ENCODE measurements around the gene LCE2B.
"Not testable (repeated sequence)": the region's sequence is repeated elsewhere in the genome, so short reads cannot be mapped to it uniquely, and the experiment has no call there.

Gene LCE2B, protein sequence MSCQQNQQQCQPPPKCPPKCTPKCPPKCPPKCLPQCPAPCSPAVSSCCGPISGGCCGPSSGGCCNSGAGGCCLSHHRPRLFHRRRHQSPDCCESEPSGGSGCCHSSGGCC

DNA sequence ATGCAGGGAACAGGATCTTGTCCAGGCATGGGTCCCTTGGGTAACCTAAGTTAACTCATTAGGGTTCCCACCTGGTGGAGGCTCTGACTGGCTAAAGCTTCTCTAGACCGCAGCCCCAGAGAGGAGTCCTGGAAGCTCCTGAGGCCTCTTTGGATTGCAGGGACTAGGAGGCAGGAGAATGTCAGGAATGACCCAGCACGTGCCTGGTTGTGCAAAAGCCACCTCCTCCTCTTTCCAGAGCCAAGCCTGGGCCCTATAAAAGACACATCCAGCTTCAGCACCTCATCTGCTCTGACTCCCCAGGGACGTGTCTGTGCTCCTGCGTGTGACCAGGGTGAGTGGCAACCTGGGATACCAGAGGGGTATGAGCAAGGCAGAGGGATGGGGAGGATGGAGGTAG lies at the start of gene LCE2B:
TSS of gene LCE2B (plus strand) at position 301 of the 400 bp plus-strand sequence. CDS start 721 bp downstream, outside the sequence.
- H3K9ac ChIP-seq (ENCODE audit: low read depth, low read length) = not testable (repeated sequence)

DNA sequence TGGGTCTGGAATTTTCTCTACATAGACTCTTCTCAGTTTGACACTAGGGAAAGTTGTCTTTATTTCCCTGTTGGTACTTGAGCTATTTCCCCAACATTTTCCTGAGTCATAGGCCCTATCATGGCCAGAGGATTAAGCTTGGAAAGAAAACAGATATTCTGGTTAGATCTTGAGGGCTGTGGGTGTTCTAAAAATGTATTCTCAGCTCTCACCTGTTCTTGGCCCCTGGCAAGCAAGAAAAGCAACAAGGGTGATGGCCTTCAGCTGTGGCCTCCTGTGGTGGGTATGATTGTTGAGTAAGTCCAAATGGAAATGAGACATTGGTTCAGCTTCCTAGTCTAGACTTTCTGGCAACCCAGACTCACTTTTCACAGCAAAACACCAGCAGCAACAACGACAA lies 45.6 kb upstream of the LCE2B start:
- H3K36me3 ChIP-seq (ENCODE audit: control insufficient read depth, insufficient read depth, low read length) = no peaks in the 10 kb centered on the region
- H3K9me3 ChIP-seq (ENCODE audit: control insufficient read depth, insufficient read depth, low read length) = peaks cover 4% of the 10 kb centered on the region

More for the DNA sequence above, at the start of gene LCE2B:
- peaks cover 15% of the 10 kb centered on the region for H3K9me3 ChIP-seq (ENCODE audit: control insufficient read depth, insufficient read depth, low read length)
- H3K4me1 ChIP-seq (ENCODE audit: control insufficient read depth, insufficient read depth, low read length); H3K36me3 ChIP-seq (ENCODE audit: control insufficient read depth, insufficient read depth, low read length); H3K27me3 ChIP-seq (ENCODE audit: control insufficient read depth, insufficient read depth, low read length); H3K4me3 ChIP-seq (ENCODE audit: low read depth, low read length): not testable (repeated sequence)

DNA sequence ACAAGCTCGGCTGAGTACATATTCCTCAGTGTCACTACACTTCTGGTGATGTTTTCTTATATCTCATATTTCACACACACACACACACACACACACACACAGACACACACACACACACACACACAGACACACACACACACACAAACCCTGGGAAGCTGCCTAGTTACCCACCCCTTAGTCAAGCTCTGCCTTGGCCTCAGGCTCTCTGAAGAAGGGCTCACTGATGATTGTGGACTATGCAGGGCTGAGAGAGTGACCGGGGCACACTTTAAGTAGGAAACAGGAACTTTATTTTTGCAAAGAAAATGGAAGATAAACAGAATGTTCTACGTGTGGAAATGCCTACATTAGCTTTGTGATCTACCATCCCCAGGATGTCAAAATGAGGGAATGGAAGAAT lies 42.0 kb upstream of the LCE2B start:
- Histone ChIP-seq H3K9ac (ENCODE audit: low read depth, low read length) (no peak overlapping the region), H3K4me3 (ENCODE audit: low read depth, low read length) (no peak overlapping the region), H3K4me1 (ENCODE audit: control insufficient read depth, insufficient read depth, low read length) (no peaks in the 10 kb centered on the region), H3K9me3 (ENCODE audit: control insufficient read depth, insufficient read depth, low read length) (peaks cover 4% of the 10 kb centered on the region), H3K27me3 (ENCODE audit: control insufficient read depth, insufficient read depth, low read length) (no peaks in the 10 kb centered on the region), H3K36me3 (ENCODE audit: control insufficient read depth, insufficient read depth, low read length) (no peaks in the 10 kb centered on the region)

More for the DNA sequence above, 45.6 kb upstream of the LCE2B start:
- Histone ChIP-seq H3K4me1 (ENCODE audit: control insufficient read depth, insufficient read depth, low read length) (no peaks in the 10 kb centered on the region), H3K27me3 (ENCODE audit: control insufficient read depth, insufficient read depth, low read length) (no peaks in the 10 kb centered on the region), H3K9ac (ENCODE audit: low read depth, low read length) (no peak overlapping the region), H3K4me3 (ENCODE audit: low read depth, low read length) (no peak overlapping the region)

- Histone ChIP-seq H3K27me3 (ENCODE audit: control insufficient read depth, insufficient read depth, low read length) (no peaks in the 10 kb centered on the region), H3K4me3 (ENCODE audit: low read depth, low read length) (no peak overlapping the region), H3K9ac (ENCODE audit: low read depth, low read length) (no peak overlapping the region), H3K9me3 (ENCODE audit: control insufficient read depth, insufficient read depth, low read length) (peaks cover 4% of the 10 kb centered on the region), H3K4me1 (ENCODE audit: control insufficient read depth, insufficient read depth, low read length) (no peaks in the 10 kb centered on the region), H3K36me3 (ENCODE audit: control insufficient read depth, insufficient read depth, low read length) (no peaks in the 10 kb centered on the region)
These were observed 40.8 kb upstream of the LCE2B start for GRCh38 chr1:152645146-152645545.

DNA sequence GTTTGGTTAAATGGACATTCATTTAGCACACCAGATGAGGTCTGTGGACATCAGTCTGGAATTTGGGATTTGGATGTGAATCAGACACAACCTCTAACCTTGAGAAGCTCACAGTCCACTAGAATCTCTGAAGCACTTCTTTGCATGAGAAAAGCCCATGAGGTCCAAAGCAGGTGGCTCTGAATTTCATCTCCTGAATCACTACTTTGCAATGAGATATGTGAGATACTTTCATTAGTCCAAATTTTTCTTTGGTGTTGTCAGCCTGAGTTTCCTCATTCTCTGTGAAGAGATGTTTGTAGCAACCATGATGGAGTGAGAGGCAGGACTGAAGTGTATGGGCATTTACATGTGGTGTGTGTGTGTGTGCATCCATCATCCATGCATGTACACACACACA lies 39.3 kb upstream of the LCE2B start:
- H3K27me3 ChIP-seq (ENCODE audit: control insufficient read depth, insufficient read depth, low read length) = no peaks in the 10 kb centered on the region
- no peak overlapping the region for H3K4me3 ChIP-seq (ENCODE audit: low read depth, low read length)
- H3K4me1 ChIP-seq (ENCODE audit: control insufficient read depth, insufficient read depth, low read length) = no peaks in the 10 kb centered on the region
- H3K9me3 ChIP-seq (ENCODE audit: control insufficient read depth, insufficient read depth, low read length) = peaks cover 4% of the 10 kb centered on the region
- no peaks in the 10 kb centered on the region for H3K36me3 ChIP-seq (ENCODE audit: control insufficient read depth, insufficient read depth, low read length)
- H3K9ac ChIP-seq (ENCODE audit: low read depth, low read length) = no peak overlapping the region

DNA sequence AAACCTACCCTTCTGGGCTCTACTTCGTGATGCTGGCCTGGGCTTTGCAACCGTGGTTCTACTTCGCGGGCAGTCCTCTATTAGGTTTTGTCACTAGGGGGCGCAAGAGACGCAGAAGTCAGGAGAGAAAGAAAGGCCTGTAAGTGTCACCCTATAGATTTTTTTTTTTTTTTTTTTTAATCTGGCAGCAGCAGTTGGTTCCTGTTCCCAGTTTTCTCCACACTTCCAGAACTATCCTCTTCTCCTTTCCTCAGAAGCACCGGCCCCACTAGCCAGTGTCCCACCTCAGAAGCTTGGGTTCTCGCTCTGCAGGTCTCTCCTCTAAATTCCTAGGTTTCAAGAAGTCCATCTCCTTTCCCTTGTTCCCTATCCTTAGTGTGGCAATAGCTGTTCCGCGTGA lies 31.8 kb upstream of the LCE2B start:
- Histone ChIP-seq H3K9me3 (ENCODE audit: control insufficient read depth, insufficient read depth, low read length) (peaks cover 5% of the 10 kb centered on the region), H3K27me3 (ENCODE audit: control insufficient read depth, insufficient read depth, low read length) (no peaks in the 10 kb centered on the region), H3K4me3 (ENCODE audit: low read depth, low read length) (no peak overlapping the region), H3K36me3 (ENCODE audit: control insufficient read depth, insufficient read depth, low read length) (no peaks in the 10 kb centered on the region), H3K9ac (ENCODE audit: low read depth, low read length) (no peak overlapping the region), H3K4me1 (ENCODE audit: control insufficient read depth, insufficient read depth, low read length) (no peaks in the 10 kb centered on the region)

GRCh38 chr1:152656459-152656858 lies 29.5 kb upstream of the LCE2B start:
- no peaks in the 10 kb centered on the region for H3K36me3 ChIP-seq (ENCODE audit: control insufficient read depth, insufficient read depth, low read length)
- H3K9me3 ChIP-seq (ENCODE audit: control insufficient read depth, insufficient read depth, low read length) = peaks cover 12% of the 10 kb centered on the region
- H3K9ac ChIP-seq (ENCODE audit: low read depth, low read length) = no peak overlapping the region
- H3K27me3 ChIP-seq (ENCODE audit: control insufficient read depth, insufficient read depth, low read length) = no peaks in the 10 kb centered on the region
- no peaks in the 10 kb centered on the region for H3K4me1 ChIP-seq (ENCODE audit: control insufficient read depth, insufficient read depth, low read length)
- no peak overlapping the region for H3K4me3 ChIP-seq (ENCODE audit: low read depth, low read length)

DNA sequence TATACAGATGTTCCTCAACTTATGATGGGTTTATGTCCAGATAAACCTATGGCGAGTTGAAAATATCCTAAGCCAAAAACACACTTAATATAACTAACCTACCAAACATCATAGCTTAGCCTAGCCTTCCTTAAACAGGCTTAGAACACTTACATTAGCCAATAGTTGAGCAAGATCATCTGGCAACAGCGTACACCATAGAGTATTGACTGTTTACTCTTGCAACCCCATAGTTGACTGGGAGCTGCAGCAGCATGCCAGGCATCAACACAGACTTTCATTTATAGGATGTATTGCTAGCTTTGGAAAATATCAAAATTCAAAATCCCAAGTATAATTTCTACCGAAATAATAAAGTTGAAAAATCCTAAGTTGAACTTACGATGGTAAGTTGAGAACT lies 28.2 kb upstream of the LCE2B start:
- H3K36me3 ChIP-seq (ENCODE audit: control insufficient read depth, insufficient read depth, low read length) = no peaks in the 10 kb centered on the region

GRCh38 chr1:152658649-152659048 lies 27.3 kb upstream of the LCE2B start:
- H3K9me3 ChIP-seq (ENCODE audit: control insufficient read depth, insufficient read depth, low read length) = peaks cover 12% of the 10 kb centered on the region
- no peaks in the 10 kb centered on the region for H3K4me1 ChIP-seq (ENCODE audit: control insufficient read depth, insufficient read depth, low read length)
- H3K36me3 ChIP-seq (ENCODE audit: control insufficient read depth, insufficient read depth, low read length) = no peaks in the 10 kb centered on the region
- H3K27me3 ChIP-seq (ENCODE audit: control insufficient read depth, insufficient read depth, low read length) = no peaks in the 10 kb centered on the region
- no peak overlapping the region for H3K9ac ChIP-seq (ENCODE audit: low read depth, low read length)
- no peak overlapping the region for H3K4me3 ChIP-seq (ENCODE audit: low read depth, low read length)

More for the DNA sequence above, 28.2 kb upstream of the LCE2B start:
- H3K27me3 ChIP-seq (ENCODE audit: control insufficient read depth, insufficient read depth, low read length) = no peaks in the 10 kb centered on the region
- H3K9me3 ChIP-seq (ENCODE audit: control insufficient read depth, insufficient read depth, low read length) = peaks cover 12% of the 10 kb centered on the region
- H3K4me1 ChIP-seq (ENCODE audit: control insufficient read depth, insufficient read depth, low read length) = no peaks in the 10 kb centered on the region
- H3K4me3 ChIP-seq (ENCODE audit: low read depth, low read length) = no peak overlapping the region
- no peak overlapping the region for H3K9ac ChIP-seq (ENCODE audit: low read depth, low read length)

GRCh38 chr1:152663098-152663497 lies 22.8 kb upstream of the LCE2B start, which contains the start of gene LCE2D:
TSS of gene LCE2D (plus strand) at chr1:152663380. CDS start at chr1:152664106, 726 bp downstream.
- Histone ChIP-seq H3K27me3 (ENCODE audit: control insufficient read depth, insufficient read depth, low read length) (no peaks in the 10 kb centered on the region), H3K4me3 (ENCODE audit: low read depth, low read length) (no peak within 1 kb of the TSS), H3K4me1 (ENCODE audit: control insufficient read depth, insufficient read depth, low read length) (no peaks in the 10 kb centered on the region), H3K9ac (ENCODE audit: low read depth, low read length) (no peak within 1 kb of the TSS), H3K36me3 (ENCODE audit: control insufficient read depth, insufficient read depth, low read length) (no peaks in the 10 kb centered on the region), H3K9me3 (ENCODE audit: control insufficient read depth, insufficient read depth, low read length) (peaks cover 14% of the 10 kb centered on the region)

- not testable (repeated sequence) for H3K4me3 ChIP-seq (ENCODE audit: low read depth, low read length); H3K27me3 ChIP-seq (ENCODE audit: control insufficient read depth, insufficient read depth, low read length); H3K9ac ChIP-seq (ENCODE audit: low read depth, low read length); H3K36me3 ChIP-seq (ENCODE audit: control insufficient read depth, insufficient read depth, low read length); H3K4me1 ChIP-seq (ENCODE audit: control insufficient read depth, insufficient read depth, low read length)
- H3K9me3 ChIP-seq (ENCODE audit: control insufficient read depth, insufficient read depth, low read length) = peaks cover 19% of the 10 kb centered on the region
These were observed 19.8 kb upstream of the LCE2B start for GRCh38 chr1:152666171-152666570.

- Histone ChIP-seq H3K27me3 (ENCODE audit: control insufficient read depth, insufficient read depth, low read length) (no peaks in the 10 kb centered on the region), H3K4me1 (ENCODE audit: control insufficient read depth, insufficient read depth, low read length) (no peaks in the 10 kb centered on the region), H3K36me3 (ENCODE audit: control insufficient read depth, insufficient read depth, low read length) (no peaks in the 10 kb centered on the region), H3K4me3 (ENCODE audit: low read depth, low read length) (no peak overlapping the region), H3K9ac (ENCODE audit: low read depth, low read length) (no peak overlapping the region), H3K9me3 (ENCODE audit: control insufficient read depth, insufficient read depth, low read length) (peaks cover 23% of the 10 kb centered on the region)
These were observed 18.3 kb upstream of the LCE2B start for GRCh38 chr1:152667648-152668047.

All from iPS-15b (cell line).